HepG2 (cell line): ENCODE data around the gene RNF10. TPM values are rescaled to one million over a fixed set of nuclear protein-coding genes. Genes with fewer than 3 reads are reported as not detected.

Source experiments
- ISX ChIP-seq: sonication (generic); formaldehyde crosslinking; conservative IDR thresholded peaks from 2 replicates; pipeline ENCODE4 v1.5.0; 2020; ENCODE audit warnings: missing genetic modification reagents
- NPAS2 ChIP-seq: sonication (generic); formaldehyde crosslinking; IDR thresholded peaks from 2 replicates; pipeline ENCODE4 v1.8.0; 2022; ENCODE audit warnings: mild to moderate bottlenecking, missing genetic modification reagents, borderline replicate concordance
- RFXANK ChIP-seq: IDR thresholded peaks from 2 replicates; pipeline ENCODE4 v1.6.1; 2016
- TBP ChIP-seq: sonication (generic); formaldehyde crosslinking; IDR thresholded peaks from 2 replicates; pipeline ENCODE4 v1.5.0; 2020; ENCODE audit warnings: missing genetic modification reagents
- TCF7 ChIP-seq: sonication (generic); IDR thresholded peaks from 2 replicates; pipeline ENCODE4 v1.6.1; 2016; ENCODE audit warnings: antibody characterized with exemption, low read depth
- TMF1 ChIP-seq: sonication (generic); formaldehyde crosslinking; IDR thresholded peaks from 2 replicates; pipeline ENCODE4 v1.8.1; 2022; ENCODE audit warnings: low read depth, missing genetic modification reagents
- ZC3H13 ChIP-seq: sonication (generic); formaldehyde crosslinking; IDR thresholded peaks from 2 replicates; pipeline ENCODE4 v1.8.1; 2023; ENCODE audit warnings: mild to moderate bottlenecking, missing genetic modification reagents, moderate library complexity
- ZNF121 ChIP-seq: sonication (generic); formaldehyde crosslinking; IDR thresholded peaks from 2 replicates; pipeline ENCODE4 v1.5.0; 2020; ENCODE audit warnings: mild to moderate bottlenecking, missing genetic modification reagents
- ZNF430 ChIP-seq: sonication (generic); formaldehyde crosslinking; IDR thresholded peaks from 2 replicates; pipeline ENCODE4 v1.9.0; 2021; ENCODE audit warnings: mild to moderate bottlenecking, missing genetic modification reagents
- ZNF441 ChIP-seq: sonication (generic); formaldehyde crosslinking; IDR thresholded peaks from 2 replicates; pipeline ENCODE4 v1.7.0; 2021; ENCODE audit warnings: missing genetic modification reagents, borderline replicate concordance
- ZNF792 ChIP-seq: IDR thresholded peaks from 2 replicates; pipeline ENCODE4 v1.6.1; 2016
- polyA plus RNA-seq, 8 experiments: library from polyadenylated mRNA; depleted of rRNA in 3 of 8; stranded (reverse) in 7 of 8; unstranded in 1 of 8; fragments of >200 nt; fragmentation: Illumina TruSeq in 4 of 8; extraction: Trizol in 4 of 8; gene quantifications; 2 replicates each; pipeline versions ENCODE4 v1.2.1 to v1.2.3, GENCODE V29; 2011 to 2016; ENCODE audit warnings: low read depth in 4 of 8, missing spikeins in 1 of 8, mixed read lengths in 1 of 8; ENCODE audit not compliant: insufficient read depth in 1 of 8
- total RNA-seq, 5 experiments: library from RNA; depleted of rRNA; stranded (reverse); fragments of >200 nt; fragmentation: Illumina TruSeq; extraction: Trizol; gene quantifications; 2 replicates each; pipeline ENCODE4 v1.2.3, GENCODE V29; 2016; ENCODE audit warnings: low read depth in 1 of 5
- TF ChIP-seq, protein P1 (sequence below), 2 experiments: sonication (generic) in 1 of 2; formaldehyde crosslinking in 1 of 2; IDR thresholded peaks; 2 replicates each; pipeline versions ENCODE4 v1.6.1 to v1.9.0; 2014 to 2022; ENCODE audit warnings: antibody characterized with exemption in 1 of 2, borderline replicate concordance in 1 of 2, inconsistent platforms in 1 of 2, low read depth in 1 of 2, missing genetic modification reagents in 1 of 2
- TF ChIP-seq, protein P2 (sequence below): sonication (generic); formaldehyde crosslinking; IDR thresholded peaks from 2 replicates; pipeline ENCODE4 v1.4.0; 2020; ENCODE audit warnings: mild to moderate bottlenecking, missing genetic modification reagents, borderline replicate concordance
- TF ChIP-seq, protein P3 (sequence below): sonication (generic); formaldehyde crosslinking; IDR thresholded peaks from 2 replicates; pipeline ENCODE4 v1.9.0; 2021; ENCODE audit warnings: missing genetic modification reagents, mild to moderate bottlenecking, borderline replicate concordance
- TF ChIP-seq, protein P4 (sequence below): sonication (generic); formaldehyde crosslinking; IDR thresholded peaks from 2 replicates; pipeline ENCODE4 v1.4.0; 2020; ENCODE audit warnings: missing genetic modification reagents

Gene RNF10
- total and polyA plus RNA-seq, 2 of the 13 experiments (the other 11 are each of a cell fraction or from before 2014, with no cell fraction given) = 62.5 to 88.0 TPM

DNA sequence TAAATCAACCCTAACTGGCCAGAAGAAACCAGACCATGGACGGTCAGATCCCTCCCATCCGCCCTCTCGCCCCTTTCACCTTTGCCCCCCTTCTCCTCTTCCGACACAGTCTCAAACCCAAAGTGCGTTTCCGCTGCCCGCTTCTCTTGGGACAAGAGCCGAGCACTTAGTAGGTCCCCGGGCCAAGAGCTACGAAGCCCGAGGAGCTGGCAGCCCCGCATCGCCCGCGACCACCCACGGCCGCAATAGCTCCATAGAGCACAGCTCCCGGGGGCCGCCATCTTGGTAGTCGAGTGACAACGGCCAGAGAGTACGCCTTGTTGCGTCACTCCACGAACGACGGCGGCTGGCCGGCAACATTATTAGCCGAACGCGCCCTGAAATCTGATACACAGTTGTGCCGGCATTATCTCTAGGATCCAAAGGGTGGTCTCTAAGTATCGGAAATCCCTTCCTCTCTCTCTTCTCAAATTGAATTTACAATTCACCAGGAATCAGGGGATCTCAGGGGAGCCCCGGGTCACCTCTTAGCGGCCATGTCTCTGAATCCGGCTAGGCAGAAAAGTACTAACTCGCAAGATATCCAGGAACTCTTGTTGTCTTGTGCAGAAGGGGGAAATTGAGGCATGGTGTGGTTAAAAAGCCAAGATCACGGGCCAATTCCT, 5.2 kb upstream of the RNF10 start, which contains the start of gene COQ5 (continued):
- TF ChIP-seq TBP (CRISPR knock-in tag) (no peak), TMF1 (CRISPR knock-in tag) (no peak), ZC3H13 (CRISPR knock-in tag) (peak; percentile 90), ZNF121 (CRISPR knock-in tag) (no peak), ZNF792 (CRISPR knock-in tag) (peak; percentile 37; the same call in 1 of the 2 replicates), ZNF441 (CRISPR knock-in tag) (no peak; the same call in 1 of the 2 replicates), TCF7 (no peak), RFXANK (no peak), NPAS2 (CRISPR knock-in tag) (no peak), ZNF430 (CRISPR knock-in tag) (no peak), ISX (CRISPR knock-in tag) (no peak)
- TF ChIP-seq, protein P1, sequence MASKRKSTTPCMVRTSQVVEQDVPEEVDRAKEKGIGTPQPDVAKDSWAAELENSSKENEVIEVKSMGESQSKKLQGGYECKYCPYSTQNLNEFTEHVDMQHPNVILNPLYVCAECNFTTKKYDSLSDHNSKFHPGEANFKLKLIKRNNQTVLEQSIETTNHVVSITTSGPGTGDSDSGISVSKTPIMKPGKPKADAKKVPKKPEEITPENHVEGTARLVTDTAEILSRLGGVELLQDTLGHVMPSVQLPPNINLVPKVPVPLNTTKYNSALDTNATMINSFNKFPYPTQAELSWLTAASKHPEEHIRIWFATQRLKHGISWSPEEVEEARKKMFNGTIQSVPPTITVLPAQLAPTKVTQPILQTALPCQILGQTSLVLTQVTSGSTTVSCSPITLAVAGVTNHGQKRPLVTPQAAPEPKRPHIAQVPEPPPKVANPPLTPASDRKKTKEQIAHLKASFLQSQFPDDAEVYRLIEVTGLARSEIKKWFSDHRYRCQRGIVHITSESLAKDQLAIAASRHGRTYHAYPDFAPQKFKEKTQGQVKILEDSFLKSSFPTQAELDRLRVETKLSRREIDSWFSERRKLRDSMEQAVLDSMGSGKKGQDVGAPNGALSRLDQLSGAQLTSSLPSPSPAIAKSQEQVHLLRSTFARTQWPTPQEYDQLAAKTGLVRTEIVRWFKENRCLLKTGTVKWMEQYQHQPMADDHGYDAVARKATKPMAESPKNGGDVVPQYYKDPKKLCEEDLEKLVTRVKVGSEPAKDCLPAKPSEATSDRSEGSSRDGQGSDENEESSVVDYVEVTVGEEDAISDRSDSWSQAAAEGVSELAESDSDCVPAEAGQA (IDR thresholded peaks at IDR 0.05; ENCODE audit: low read depth) = peak; percentile 92
- TF ChIP-seq, protein P1 (CRISPR knock-in tag; IDR thresholded peaks at IDR 0.05; ENCODE audit: borderline replicate concordance) = 0 out of 2 replicates have a peak, but pooled peaks have one; percentile 58
- TF ChIP-seq, protein P2, sequence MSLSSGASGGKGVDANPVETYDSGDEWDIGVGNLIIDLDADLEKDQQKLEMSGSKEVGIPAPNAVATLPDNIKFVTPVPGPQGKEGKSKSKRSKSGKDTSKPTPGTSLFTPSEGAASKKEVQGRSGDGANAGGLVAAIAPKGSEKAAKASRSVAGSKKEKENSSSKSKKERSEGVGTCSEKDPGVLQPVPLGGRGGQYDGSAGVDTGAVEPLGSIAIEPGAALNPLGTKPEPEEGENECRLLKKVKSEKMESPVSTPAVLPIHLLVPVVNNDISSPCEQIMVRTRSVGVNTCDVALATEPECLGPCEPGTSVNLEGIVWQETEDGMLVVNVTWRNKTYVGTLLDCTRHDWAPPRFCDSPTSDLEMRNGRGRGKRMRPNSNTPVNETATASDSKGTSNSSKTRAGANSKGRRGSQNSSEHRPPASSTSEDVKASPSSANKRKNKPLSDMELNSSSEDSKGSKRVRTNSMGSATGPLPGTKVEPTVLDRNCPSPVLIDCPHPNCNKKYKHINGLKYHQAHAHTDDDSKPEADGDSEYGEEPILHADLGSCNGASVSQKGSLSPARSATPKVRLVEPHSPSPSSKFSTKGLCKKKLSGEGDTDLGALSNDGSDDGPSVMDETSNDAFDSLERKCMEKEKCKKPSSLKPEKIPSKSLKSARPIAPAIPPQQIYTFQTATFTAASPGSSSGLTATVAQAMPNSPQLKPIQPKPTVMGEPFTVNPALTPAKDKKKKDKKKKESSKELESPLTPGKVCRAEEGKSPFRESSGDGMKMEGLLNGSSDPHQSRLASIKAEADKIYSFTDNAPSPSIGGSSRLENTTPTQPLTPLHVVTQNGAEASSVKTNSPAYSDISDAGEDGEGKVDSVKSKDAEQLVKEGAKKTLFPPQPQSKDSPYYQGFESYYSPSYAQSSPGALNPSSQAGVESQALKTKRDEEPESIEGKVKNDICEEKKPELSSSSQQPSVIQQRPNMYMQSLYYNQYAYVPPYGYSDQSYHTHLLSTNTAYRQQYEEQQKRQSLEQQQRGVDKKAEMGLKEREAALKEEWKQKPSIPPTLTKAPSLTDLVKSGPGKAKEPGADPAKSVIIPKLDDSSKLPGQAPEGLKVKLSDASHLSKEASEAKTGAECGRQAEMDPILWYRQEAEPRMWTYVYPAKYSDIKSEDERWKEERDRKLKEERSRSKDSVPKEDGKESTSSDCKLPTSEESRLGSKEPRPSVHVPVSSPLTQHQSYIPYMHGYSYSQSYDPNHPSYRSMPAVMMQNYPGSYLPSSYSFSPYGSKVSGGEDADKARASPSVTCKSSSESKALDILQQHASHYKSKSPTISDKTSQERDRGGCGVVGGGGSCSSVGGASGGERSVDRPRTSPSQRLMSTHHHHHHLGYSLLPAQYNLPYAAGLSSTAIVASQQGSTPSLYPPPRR (CRISPR knock-in tag) = no peak; the same call in 1 of the 2 replicates
- TF ChIP-seq, protein P3, sequence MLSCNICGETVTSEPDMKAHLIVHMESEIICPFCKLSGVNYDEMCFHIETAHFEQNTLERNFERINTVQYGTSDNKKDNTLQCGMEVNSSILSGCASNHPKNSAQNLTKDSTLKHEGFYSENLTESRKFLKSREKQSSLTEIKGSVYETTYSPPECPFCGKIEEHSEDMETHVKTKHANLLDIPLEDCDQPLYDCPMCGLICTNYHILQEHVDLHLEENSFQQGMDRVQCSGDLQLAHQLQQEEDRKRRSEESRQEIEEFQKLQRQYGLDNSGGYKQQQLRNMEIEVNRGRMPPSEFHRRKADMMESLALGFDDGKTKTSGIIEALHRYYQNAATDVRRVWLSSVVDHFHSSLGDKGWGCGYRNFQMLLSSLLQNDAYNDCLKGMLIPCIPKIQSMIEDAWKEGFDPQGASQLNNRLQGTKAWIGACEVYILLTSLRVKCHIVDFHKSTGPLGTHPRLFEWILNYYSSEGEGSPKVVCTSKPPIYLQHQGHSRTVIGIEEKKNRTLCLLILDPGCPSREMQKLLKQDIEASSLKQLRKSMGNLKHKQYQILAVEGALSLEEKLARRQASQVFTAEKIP (CRISPR knock-in tag) = no peak
- TF ChIP-seq, protein P4, sequence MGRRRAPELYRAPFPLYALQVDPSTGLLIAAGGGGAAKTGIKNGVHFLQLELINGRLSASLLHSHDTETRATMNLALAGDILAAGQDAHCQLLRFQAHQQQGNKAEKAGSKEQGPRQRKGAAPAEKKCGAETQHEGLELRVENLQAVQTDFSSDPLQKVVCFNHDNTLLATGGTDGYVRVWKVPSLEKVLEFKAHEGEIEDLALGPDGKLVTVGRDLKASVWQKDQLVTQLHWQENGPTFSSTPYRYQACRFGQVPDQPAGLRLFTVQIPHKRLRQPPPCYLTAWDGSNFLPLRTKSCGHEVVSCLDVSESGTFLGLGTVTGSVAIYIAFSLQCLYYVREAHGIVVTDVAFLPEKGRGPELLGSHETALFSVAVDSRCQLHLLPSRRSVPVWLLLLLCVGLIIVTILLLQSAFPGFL (CRISPR knock-in tag) = no peak
